Measurements from ENCODE around the gene DNAJB6. TPM values are rescaled to one million over a fixed set of nuclear protein-coding genes. Genes with fewer than 3 reads are reported as not detected.
"Not testable (repeated sequence)": the region's sequence is repeated elsewhere in the genome, so short reads cannot be mapped to it uniquely, and the experiment has no call there.

Gene DNAJB6
- polyA plus RNA-seq, 1 donor from 2014 or later = 106 TPM

DNA sequence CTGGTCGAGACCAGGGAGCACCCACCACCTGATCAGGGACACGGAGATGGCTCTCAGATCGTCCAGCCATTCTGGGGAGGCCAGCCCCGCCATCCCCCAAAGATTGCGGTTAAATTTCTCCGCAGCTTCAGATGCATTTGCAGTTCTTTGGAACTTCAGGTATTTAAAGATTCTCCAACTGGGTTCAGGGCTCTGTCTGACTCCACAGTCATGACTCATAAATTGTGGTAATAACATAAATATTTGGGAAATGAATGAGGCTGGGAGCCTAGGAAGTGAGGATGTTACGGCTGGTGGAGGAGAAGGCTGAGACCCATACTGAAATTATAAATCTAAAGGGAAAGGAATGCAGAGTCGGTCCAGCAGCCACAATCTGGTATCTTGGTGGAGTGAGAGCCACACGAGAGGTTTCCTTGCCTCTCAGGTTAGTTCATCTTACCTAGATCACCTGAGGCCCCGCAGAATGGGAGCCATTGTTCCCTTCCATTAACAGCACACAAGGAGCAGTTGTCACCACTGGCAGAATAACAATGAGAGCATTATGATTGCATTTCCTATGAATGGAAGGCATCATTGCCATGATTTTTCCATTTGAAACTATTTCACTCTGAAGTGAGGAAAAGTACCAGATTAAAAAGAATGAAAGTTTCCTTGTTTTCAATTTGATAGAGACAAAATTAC, 26.7 kb upstream of the DNAJB6 start:
- peaks cover 6% of the 10 kb centered on the region for H3K27me3 Mint-ChIP-seq
- H3K36me3 Mint-ChIP-seq = peaks cover 1% of the 10 kb centered on the region
- H3K27ac Mint-ChIP-seq = no peak overlapping the region
- H3K4me3 Mint-ChIP-seq = no peak overlapping the region
- no peaks in the 10 kb centered on the region for H3K9me3 Mint-ChIP-seq
- peaks cover 0 to 3% (median 0%) of the 10 kb centered on the region in 3 donors for H3K4me1 Mint-ChIP-seq

DNA sequence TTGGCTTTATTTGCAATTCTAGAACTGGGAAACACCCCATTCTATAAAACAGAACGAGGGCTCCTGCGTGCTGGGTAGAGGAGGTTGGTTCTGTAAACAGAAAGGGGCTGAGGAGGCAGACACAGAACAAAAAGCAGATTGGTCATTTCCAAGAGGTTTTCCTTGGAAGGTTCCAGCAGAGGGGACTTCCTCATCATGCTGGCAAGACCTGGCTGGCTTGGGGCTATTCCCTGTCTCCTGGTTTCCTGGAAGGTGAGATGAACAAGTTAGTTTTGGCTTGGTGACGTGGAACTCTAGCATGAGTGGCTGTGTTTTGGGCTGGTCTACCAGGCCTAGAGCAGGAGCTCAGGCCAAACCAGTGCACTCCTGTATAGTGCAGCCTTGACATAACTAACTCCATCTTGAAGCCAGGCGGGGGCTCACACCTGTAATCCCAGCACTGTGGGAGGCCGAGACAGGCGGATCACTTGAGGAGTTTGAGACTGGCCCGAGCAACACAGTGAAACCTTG, 26.1 kb upstream of the DNAJB6 start:
- no peaks in the 10 kb centered on the region for H3K9me3 Mint-ChIP-seq
- peaks cover 6% of the 10 kb centered on the region for H3K27me3 Mint-ChIP-seq
- peaks cover 1% of the 10 kb centered on the region for H3K36me3 Mint-ChIP-seq
- H3K27ac Mint-ChIP-seq = no peak overlapping the region
- no peak overlapping the region for H3K4me3 Mint-ChIP-seq
- peaks cover 0 to 3% (median 0%) of the 10 kb centered on the region in 3 donors for H3K4me1 Mint-ChIP-seq

DNA sequence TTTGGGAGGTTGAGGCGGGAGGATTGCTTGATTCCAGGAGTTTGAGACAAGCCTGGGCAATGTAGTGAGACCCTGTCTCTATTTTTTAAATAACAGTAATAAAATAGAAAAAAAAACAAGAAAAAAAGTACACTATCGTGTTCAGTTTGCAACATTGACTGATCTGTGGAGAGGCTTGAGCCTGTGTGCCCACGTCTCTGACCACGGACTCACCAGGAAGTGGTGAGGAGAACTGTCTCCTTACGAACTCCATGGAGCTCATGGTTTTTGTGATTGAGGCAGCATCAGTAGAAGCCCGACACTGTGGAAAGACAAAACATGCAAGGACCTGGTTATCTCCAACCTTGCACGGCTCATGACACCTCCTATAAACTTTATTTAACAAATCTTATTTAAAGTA, 23.9 kb upstream of the DNAJB6 start:
- Mint-ChIP-seq H3K4me1 (no peaks in the 10 kb centered on the region), H3K4me3 (no peak overlapping the region), H3K36me3 (no peaks in the 10 kb centered on the region), H3K9me3 (no peaks in the 10 kb centered on the region), H3K27ac (no peak overlapping the region), H3K27me3 (no peaks in the 10 kb centered on the region)

DNA sequence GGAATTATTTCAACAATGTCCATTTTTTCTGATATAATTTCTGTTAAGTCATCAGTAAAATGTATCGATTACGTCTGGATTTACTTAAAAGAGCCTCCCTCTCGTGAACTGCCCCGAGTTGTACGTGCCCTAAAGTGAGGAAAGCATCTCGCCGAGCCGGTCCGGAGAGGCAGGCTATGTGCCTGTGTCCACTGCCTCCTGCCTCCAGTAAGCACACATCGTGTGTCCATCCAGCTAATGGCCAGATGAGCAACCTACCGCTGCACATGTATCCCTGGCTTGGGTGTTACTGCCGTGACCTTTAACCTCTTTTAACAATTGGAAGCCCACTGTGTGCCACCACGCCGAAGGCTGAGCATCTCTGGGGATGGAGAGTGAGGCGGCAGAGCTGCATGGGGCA, 23.2 kb upstream of the DNAJB6 start:
- Mint-ChIP-seq H3K27me3 (no peaks in the 10 kb centered on the region), H3K4me3 (no peak overlapping the region), H3K36me3 (no peaks in the 10 kb centered on the region), H3K9me3 (no peaks in the 10 kb centered on the region), H3K27ac (no peak overlapping the region), H3K4me1 (peaks cover 0 to 3% (median 0%) of the 10 kb centered on the region in 3 donors)

DNA sequence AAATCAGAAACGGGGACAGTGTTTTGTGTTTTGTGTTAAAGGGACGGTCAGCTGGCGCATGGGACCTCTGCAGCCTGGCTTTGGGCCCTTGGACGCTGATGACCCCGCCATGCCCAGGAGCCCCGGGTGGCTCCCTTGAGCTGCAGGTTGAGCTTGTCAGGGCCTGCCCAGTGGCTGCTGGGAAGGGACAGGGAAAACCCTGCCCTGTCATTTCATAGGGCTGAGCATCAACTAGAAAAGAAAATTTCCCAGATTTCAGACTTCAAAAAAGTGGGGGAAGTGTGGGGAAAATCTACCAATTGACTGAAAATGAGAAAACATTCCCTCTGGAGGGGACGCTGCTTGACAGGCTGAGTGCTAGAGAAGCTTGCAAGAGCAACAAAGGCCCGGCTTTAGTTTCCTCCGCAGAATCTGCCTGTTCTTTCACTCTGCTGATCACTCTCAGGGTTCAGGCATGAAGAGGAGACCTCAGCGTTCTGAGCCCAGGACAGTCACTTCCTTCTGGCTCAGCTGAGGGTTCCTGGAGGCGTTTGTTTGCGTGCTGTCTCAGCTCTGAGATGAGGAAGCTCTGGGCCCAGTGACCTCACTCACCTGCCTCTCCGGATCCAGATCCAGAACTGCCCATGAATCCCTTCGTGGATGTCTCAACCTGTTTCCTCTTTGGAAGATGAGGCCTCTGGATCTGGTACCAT, 18.6 kb upstream of the DNAJB6 start:
- Mint-ChIP-seq H3K27ac (no peak overlapping the region), H3K4me3 (no peak overlapping the region), H3K4me1 (peaks cover 0 to 3% (median 0%) of the 10 kb centered on the region in 3 donors), H3K9me3 (no peaks in the 10 kb centered on the region), H3K27me3 (no peaks in the 10 kb centered on the region), H3K36me3 (no peaks in the 10 kb centered on the region)

DNA sequence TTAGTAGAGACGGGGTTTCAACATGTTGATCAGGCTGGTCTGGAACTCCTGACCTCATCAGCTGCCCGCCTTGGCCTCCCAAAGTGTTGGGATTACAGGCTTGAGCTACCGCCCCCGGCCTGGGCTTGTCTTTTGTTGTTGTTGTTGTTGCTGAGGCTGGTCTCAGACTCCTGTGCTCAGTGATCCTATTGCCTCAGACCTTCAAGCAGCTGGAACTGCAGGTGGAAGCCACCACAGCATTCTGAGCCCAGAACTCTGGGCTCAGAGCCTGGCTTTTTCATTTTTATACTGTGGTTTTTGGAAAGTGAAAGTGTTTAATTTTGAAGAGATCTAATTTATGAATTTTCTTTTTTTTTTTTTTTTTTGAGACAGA, 16.2 kb upstream of the DNAJB6 start:
- H3K27ac Mint-ChIP-seq = no peak overlapping the region
- H3K9me3 Mint-ChIP-seq = peaks cover 0 to 1% (median 0%) of the 10 kb centered on the region in 3 donors
- peaks cover 2% of the 10 kb centered on the region for H3K27me3 Mint-ChIP-seq
- no peaks in the 10 kb centered on the region for H3K36me3 Mint-ChIP-seq
- H3K4me1 Mint-ChIP-seq = peaks cover 0 to 3% (median 0%) of the 10 kb centered on the region in 3 donors
- no peak overlapping the region for H3K4me3 Mint-ChIP-seq

DNA sequence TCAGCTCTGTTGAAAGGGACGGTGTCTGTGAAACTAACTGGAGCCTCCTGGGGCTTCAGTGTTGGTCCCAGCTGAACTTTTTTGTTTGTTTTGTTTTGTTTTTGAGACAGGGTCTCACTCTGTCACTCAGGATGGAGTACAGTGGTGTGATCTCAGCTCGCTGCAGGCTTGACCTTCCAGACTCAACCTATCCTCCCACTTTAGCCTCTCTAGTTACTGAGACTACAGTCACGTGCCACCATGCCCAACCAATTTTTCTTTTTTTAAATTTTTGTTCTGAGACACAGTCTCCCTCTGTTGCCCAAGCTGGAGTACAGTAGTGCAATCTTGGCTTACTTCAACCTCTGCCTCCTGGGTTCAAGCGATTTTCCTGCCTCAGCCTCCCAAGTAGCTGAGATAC, 13.4 kb upstream of the DNAJB6 start:
- H3K27ac Mint-ChIP-seq = no peak overlapping the region
- no peak overlapping the region for H3K4me3 Mint-ChIP-seq
- peaks cover 0 to 2% (median 0%) of the 10 kb centered on the region in 3 donors for H3K4me1 Mint-ChIP-seq
- peaks cover 2% of the 10 kb centered on the region for H3K36me3 Mint-ChIP-seq
- peaks cover 0 to 1% (median 0%) of the 10 kb centered on the region in 3 donors for H3K9me3 Mint-ChIP-seq
- peaks cover 2% of the 10 kb centered on the region for H3K27me3 Mint-ChIP-seq

DNA sequence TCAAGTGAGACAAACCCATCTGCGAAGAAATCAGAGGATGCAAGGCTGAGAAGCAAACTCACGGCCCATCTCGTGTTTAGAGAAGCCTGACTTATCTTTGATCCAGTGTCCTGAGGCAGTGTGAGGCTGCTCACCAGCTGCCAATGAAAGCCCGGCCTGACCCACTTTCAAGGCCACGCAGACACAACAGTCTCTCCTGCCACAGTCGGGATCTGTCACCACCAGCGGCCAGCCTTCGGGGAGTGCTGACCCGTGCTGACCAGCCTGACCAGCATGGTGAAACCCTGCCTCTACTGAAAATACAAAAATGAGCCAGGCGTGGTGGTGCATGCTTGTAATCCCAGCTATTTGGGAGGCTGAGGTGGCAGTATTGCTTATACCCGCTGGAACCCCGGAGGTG, 7.4 kb upstream of the DNAJB6 start:
- Mint-ChIP-seq H3K4me1 (peaks cover 7 to 8% (median 8%) of the 10 kb centered on the region in 3 donors), H3K4me3 (no peak overlapping the region), H3K27me3 (peaks cover 9% of the 10 kb centered on the region), H3K27ac (no peak overlapping the region), H3K9me3 (peaks cover 0 to 1% (median 0%) of the 10 kb centered on the region in 3 donors), H3K36me3 (peaks cover 2% of the 10 kb centered on the region)

DNA sequence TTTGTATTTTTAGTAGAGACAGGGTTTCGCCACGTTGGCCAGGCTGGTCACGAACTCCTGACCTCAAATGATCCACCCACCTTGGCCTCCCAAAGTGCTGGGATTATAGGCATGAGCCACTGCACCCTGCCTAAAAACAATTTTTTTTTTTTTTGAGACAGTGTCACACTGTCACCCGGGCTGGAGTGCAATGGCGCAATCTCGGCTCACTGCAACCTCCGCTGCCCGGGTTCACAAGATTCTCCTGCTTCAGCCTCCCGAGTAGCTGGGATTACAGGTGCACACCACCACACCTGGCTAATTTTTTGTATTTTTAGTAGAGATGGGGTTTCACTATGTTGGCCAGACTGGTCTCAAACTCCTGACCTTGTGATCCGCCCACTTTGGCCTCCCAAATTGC, 6.2 kb upstream of the DNAJB6 start:
- not testable (repeated sequence) for H3K9me3 Mint-ChIP-seq, H3K27me3 Mint-ChIP-seq, H3K27ac Mint-ChIP-seq, H3K36me3 Mint-ChIP-seq, H3K4me3 Mint-ChIP-seq
- peaks cover 14 to 17% (median 16%) of the 10 kb centered on the region in 3 donors for H3K4me1 Mint-ChIP-seq

DNA sequence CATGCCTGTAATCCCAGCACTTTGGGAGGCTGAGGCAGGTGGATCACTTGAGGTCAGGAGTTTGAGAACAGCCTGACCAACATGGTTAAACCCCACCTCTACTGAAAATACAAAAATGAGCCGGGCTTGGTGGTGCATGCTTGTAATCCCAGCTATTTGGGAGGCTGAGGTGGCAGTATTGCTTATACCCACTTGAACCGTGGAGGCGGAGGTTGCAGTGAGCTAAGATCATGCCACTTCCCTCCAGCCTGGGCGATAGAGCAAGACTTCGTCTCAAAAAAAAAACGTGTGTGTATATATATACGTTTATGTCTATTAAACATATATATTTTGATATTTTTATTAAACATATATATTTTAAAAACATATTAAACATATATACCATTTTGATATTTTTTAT, 5.8 kb upstream of the DNAJB6 start:
- peaks cover 14 to 17% (median 17%) of the 10 kb centered on the region in 3 donors for H3K4me1 Mint-ChIP-seq
- H3K4me3 Mint-ChIP-seq, H3K27me3 Mint-ChIP-seq, H3K36me3 Mint-ChIP-seq, H3K9me3 Mint-ChIP-seq, H3K27ac Mint-ChIP-seq: not testable (repeated sequence)

DNA sequence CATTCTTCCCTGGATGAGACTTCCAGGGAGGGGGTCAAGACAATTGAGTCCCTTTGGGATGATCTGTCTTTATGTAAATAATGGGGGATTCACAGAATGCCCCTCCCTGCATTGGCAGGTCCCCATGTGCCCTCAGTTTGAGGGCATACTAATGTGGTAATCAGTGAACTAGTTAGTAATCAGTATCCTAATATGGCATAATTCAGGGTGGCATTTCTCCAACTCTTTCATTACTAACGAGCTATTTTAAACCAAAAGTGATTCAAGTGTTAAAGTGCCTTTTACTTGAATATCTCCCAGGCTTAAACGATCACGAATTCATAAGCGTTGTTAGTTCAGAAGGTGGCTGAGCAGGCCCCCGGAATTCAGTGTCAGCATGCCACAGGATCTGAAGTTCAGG, 1.6 kb upstream of the DNAJB6 start:
- no peaks in the 10 kb centered on the region for H3K9me3 Mint-ChIP-seq
- no peaks in the 10 kb centered on the region for H3K36me3 Mint-ChIP-seq
- H3K27ac Mint-ChIP-seq = peak overlapping the region in 2 of 3 donors; percentile 59 to 96
- peaks cover 32 to 37% (median 36%) of the 10 kb centered on the region in 3 donors for H3K4me1 Mint-ChIP-seq
- peak overlapping the region; percentile 94 to 99 (median 98) for H3K4me3 Mint-ChIP-seq
- peaks cover 6% of the 10 kb centered on the region for H3K27me3 Mint-ChIP-seq

DNA sequence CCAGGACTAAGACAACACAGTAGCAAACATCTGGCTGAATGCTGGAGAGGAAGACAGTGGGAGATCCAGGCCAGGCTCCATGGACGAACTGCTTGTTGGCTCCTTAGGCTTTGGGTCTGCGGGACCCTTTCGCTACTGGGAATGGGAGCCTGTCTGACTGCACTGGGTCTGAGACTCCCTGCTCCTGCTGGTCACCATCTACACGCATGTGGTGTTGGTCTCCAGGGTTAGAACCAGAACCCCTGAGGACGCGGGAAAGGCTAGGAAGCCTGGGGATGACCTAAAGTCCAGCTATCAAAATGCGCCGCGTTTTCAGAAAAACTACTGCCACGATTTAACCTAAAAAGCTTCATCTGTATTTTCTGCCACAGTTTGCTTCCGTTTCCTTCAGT, 817 bp upstream of the DNAJB6 start:
- H3K9me3 Mint-ChIP-seq = no peaks in the 10 kb centered on the region
- H3K27ac Mint-ChIP-seq = peak overlapping the region; percentile 96 to 99 (median 98)
- peaks cover 38 to 45% (median 38%) of the 10 kb centered on the region in 3 donors for H3K4me1 Mint-ChIP-seq
- H3K4me3 Mint-ChIP-seq = peak overlapping the region; percentile 94 to 99 (median 98)
- H3K36me3 Mint-ChIP-seq = no peaks in the 10 kb centered on the region
- peaks cover 5% of the 10 kb centered on the region for H3K27me3 Mint-ChIP-seq

DNA sequence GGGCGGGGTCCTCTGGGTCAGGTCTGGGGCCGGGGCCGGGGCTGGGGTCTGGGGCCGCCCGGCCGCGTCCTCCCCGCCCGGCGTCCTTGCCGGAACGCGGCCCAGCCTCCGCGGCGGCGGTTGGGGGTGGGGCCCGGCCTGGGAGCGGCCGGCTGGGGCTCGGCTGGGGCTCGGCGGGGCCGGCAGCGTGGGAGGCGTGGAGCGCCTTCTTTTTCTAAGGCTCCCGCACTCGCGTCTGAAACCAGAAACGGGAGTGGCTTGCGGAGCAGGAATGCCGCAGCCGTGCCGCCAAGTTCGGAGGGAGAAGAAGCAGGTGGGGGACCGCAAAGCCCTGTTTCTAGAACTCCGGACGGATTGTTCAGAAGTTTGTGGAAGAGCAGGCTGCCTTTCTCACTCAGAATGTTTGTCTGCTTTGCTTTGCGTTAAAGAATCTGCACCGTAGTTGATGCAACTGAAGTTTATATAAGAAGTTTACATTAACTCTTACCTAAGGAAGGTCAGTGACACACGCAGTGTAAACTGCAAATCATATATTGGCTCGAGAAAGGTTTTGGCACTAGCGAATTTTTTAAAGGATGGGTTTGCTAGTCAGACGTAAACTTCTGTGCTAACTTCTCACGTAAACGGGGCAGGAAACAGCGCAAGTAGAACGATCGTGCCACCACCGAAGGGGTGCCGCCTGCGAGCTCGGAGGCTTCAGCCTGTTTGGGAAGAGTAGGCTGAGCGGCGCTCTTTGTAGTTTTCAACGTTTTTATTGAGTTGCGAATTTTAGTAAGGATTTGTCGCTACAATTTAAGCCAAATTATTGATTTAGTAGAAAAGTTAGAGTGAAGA, 729 bp downstream of the DNAJB6 start:
- Mint-ChIP-seq H3K9me3 (no peaks in the 10 kb centered on the region), H3K27me3 (no peaks in the 10 kb centered on the region), H3K27ac (peak overlapping the region; percentile 90 to 98 (median 97)), H3K4me1 (peaks cover 44 to 56% (median 49%) of the 10 kb centered on the region in 3 donors), H3K36me3 (no peaks in the 10 kb centered on the region), H3K4me3 (peak overlapping the region; percentile 87 to 99 (median 98))

DNA sequence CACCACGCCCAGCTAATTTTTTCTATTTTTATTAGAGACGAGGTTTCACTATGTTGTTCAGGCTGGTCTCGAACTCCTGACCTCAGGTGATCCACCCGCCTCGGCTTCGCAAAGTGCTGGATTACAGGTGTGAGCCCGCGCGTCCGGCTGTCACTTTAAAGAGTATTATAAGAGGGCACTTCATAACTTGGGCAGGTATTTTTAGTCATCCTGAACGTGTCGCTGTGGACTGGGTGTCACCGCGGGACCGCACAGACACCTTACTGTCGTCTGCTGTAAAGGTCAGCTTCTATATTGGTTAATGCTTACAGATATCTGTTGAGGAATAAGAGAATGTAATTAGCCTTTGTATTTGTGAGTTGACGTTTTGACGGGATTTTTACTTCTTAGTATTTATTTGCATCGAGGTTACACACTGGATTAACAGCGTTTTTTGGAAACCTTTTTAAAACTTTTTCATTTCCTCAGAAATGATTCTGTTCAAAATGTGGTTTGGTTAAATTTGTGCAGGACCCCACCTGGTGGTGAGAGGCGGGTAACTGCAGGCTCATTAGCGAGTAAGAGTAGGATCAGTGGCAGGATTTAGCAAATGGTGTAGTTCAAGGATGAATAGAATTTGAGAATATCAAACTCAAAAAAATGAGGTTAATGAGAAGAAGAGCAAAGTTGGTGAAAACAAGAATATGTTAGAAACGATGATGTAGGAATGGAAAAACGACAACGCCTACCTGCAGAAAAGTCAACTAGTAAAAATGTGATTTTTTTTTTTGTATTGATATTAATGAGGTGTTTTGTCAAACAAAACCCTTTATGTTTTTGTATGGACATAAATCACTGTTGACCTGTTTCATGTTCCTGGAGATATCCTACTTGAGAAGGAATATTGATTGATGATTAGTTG, 3.2 kb downstream of the DNAJB6 start:
- Mint-ChIP-seq H3K27me3 (no peaks in the 10 kb centered on the region), H3K4me1 (peaks cover 39 to 56% (median 53%) of the 10 kb centered on the region in 3 donors), H3K4me3 (peak overlapping the region; percentile 58 to 92 (median 82)), H3K36me3 (no peaks in the 10 kb centered on the region), H3K9me3 (no peaks in the 10 kb centered on the region), H3K27ac (peak overlapping the region; percentile 68 to 84 (median 72))
